Neural cell (in vitro differentiated cells): ENCODE data around the gene AIFM2. TPM values are rescaled to one million over a fixed set of nuclear protein-coding genes. Genes with fewer than 3 reads are reported as not detected.
"Not testable (repeated sequence)": the region's sequence is repeated elsewhere in the genome, so short reads cannot be mapped to it uniquely, and the experiment has no call there.

Experiments used
- H2AFZ ChIP-seq: fragments of 200-600, 300-800 bp; sonication (generic), shearing (Covaris generic); 2 replicates; pipeline ENCODE4 v1.6.0; 2014; ENCODE audit warnings: low read depth, mild to moderate bottlenecking, antibody characterized with exemption, low read length, moderate library complexity
- H3F3A ChIP-seq: fragments of 200-600 bp; shearing (Covaris generic); 2 replicates; pipeline ENCODE4 v1.6.1; 2016; ENCODE audit warnings: mild to moderate bottlenecking, moderate library complexity, mixed read lengths, antibody characterized with exemption, low read length; ENCODE audit not compliant: insufficient read depth, poor library complexity, severe bottlenecking
- H3K27ac ChIP-seq: fragments of 200-600, 300-800 bp; sonication (generic), shearing (Covaris generic); 2 replicates; pipeline ENCODE4 v1.5.1; 2014; ENCODE audit warnings: mild to moderate bottlenecking, low read length, moderate library complexity
- H3K27me3 ChIP-seq: fragments of 300-800, 200-600 bp; sonication (generic), shearing (Covaris generic); 2 replicates; pipeline ENCODE4 v1.6.0; 2014; ENCODE audit warnings: mild to moderate bottlenecking, low read depth, low read length, moderate library complexity; ENCODE audit not compliant: insufficient read depth
- H3K36me3 ChIP-seq: fragments of 300-800, 200-600 bp; sonication (generic), shearing (Covaris generic); 2 replicates; pipeline ENCODE4 v1.5.1; 2014; ENCODE audit warnings: mild to moderate bottlenecking, antibody characterized with exemption, low read length, moderate library complexity; ENCODE audit not compliant: insufficient read depth
- H3K4me2 ChIP-seq: fragments of 300-800, 200-600 bp; sonication (generic), shearing (Covaris generic); 2 replicates; pipeline ENCODE4 v1.6.0; 2014; ENCODE audit warnings: mild to moderate bottlenecking, low read length
- H3K4me3 ChIP-seq: fragments of 300-800, 200-600 bp; sonication (generic), shearing (Covaris generic); 2 replicates; pipeline ENCODE4 v1.5.1; 2014; ENCODE audit warnings: mild to moderate bottlenecking, low read length, moderate library complexity
- H3K79me2 ChIP-seq: fragments of 200-600 bp; shearing (Covaris generic); replicated peaks from 2 replicates; pipeline ENCODE4 v1.6.0; 2014; ENCODE audit warnings: mild to moderate bottlenecking, low read length, moderate library complexity; ENCODE audit not compliant: insufficient read depth
- H3K9ac ChIP-seq: fragments of 300-800, 200-600 bp; sonication (generic), shearing (Covaris generic); 2 replicates; pipeline ENCODE4 v1.6.1; 2016; ENCODE audit warnings: mild to moderate bottlenecking, low read length, mixed read lengths
- H3K9me2 ChIP-seq: fragments of 200-600 bp; shearing (Covaris generic); 2 replicates; pipeline ENCODE4 v1.6.1; 2016; ENCODE audit warnings: mild to moderate bottlenecking, low read length, mixed read lengths; ENCODE audit not compliant: insufficient read depth
- H3K9me3 ChIP-seq: fragments of 200-600, 300-800 bp; sonication (generic), shearing (Covaris generic); 2 replicates; pipeline ENCODE4 v1.6.1; 2016; ENCODE audit warnings: mild to moderate bottlenecking, mixed run types, low read length, moderate library complexity, mixed read lengths
- H4K20me1 ChIP-seq: fragments of 200-600 bp; shearing (Covaris generic); 2 replicates; pipeline ENCODE4 v1.6.1; 2016; ENCODE audit warnings: mild to moderate bottlenecking, mixed run types; ENCODE audit not compliant: insufficient read depth
- EP300 ChIP-seq: fragments of 450-650 bp; conservative IDR thresholded peaks from 2 replicates; pipeline ENCODE4 v1.6.1; 2014; ENCODE audit warnings: antibody characterized with exemption, mild to moderate bottlenecking, moderate library complexity; ENCODE audit not compliant: poor library complexity, severe bottlenecking
- EZH2 ChIP-seq: fragments of 200-600, 300-800 bp; shearing (Covaris generic), sonication (generic); IDR thresholded peaks from 2 replicates; pipeline ENCODE4 v1.6.1; 2014; ENCODE audit warnings: antibody characterized with exemption, low read length, borderline replicate concordance, mild to moderate bottlenecking; ENCODE audit not compliant: insufficient read depth, poor library complexity, severe bottlenecking
- MXI1 ChIP-seq: fragments of 450-650 bp; conservative IDR thresholded peaks from 2 replicates; pipeline ENCODE4 v1.6.1; 2014; ENCODE audit warnings: antibody characterized with exemption, mild to moderate bottlenecking; ENCODE audit not compliant: poor library complexity, severe bottlenecking
- POLR2AphosphoS5 ChIP-seq: IDR thresholded peaks from 2 replicates; pipeline ENCODE4 v1.6.1; 2012
- RAD21 ChIP-seq: fragments of 450-650 bp; conservative IDR thresholded peaks from 2 replicates; pipeline ENCODE4 v1.6.1; 2014; ENCODE audit warnings: antibody characterized with exemption, mild to moderate bottlenecking, moderate library complexity
- SMC3 ChIP-seq: fragments of 450-650 bp; conservative IDR thresholded peaks from 2 replicates; pipeline ENCODE4 v1.6.1; 2014; ENCODE audit warnings: antibody characterized with exemption, mild to moderate bottlenecking, moderate library complexity; ENCODE audit not compliant: poor library complexity
- TAF1 ChIP-seq: IDR thresholded peaks from 2 replicates; pipeline ENCODE4 v1.6.1; 2012; ENCODE audit warnings: low read depth
- polyA plus RNA-seq: library from polyadenylated mRNA; depleted of rRNA; stranded (reverse); fragments of >200 nt; gene quantifications from 2 replicates; pipeline ENCODE4 v1.2.3, GENCODE V29; 2014
- TF ChIP-seq, protein P1 (sequence below): IDR thresholded peaks from 2 replicates; pipeline ENCODE4 v1.6.1; 2012; ENCODE audit warnings: borderline replicate concordance
- TF ChIP-seq, protein P2 (sequence below): fragments of 450-650 bp; IDR thresholded peaks from 2 replicates; pipeline ENCODE4 v1.5.1; 2014; ENCODE audit warnings: antibody characterized with exemption, mild to moderate bottlenecking, moderate library complexity; ENCODE audit not compliant: poor library complexity, severe bottlenecking

The AIFM2 gene
- polyA plus RNA-seq, 1 donor from 2014 or later, result 0.78 TPM

DNA sequence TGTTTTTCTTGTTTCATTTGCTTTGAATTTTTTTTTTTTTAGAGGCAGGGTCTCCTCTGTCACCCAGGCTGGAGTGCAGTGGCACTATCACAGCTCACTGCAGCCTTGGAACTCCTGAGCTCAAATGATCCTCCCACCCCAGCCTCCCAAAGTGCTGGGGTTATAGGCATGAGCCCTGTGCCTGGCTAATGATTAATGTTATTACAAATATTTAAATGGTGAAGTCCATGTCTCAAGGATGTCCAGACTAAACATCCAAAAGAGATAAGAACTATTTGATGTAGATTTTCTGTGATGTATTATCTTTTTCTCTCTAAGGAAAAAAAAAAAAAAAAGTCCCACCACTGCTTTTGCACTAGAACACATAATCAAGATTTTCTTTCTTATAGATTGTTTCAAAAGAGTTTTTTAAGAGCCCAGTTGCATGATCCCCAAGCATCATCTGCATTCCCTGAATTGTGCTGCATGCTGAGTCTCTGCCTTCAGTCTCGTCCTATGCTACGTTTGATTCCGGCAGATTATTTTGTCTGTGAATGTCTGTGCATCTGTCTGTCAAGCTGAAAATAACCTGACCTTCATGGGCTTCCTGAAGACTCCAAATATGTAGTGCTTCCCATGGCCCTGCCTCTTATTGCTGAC is 46.5 kb downstream of the AIFM2 start:
- Histone ChIP-seq H3K27me3 (no peaks in the 10 kb centered on the region), H3F3A (no peaks in the 10 kb centered on the region)
- TF ChIP-seq, protein P1, sequence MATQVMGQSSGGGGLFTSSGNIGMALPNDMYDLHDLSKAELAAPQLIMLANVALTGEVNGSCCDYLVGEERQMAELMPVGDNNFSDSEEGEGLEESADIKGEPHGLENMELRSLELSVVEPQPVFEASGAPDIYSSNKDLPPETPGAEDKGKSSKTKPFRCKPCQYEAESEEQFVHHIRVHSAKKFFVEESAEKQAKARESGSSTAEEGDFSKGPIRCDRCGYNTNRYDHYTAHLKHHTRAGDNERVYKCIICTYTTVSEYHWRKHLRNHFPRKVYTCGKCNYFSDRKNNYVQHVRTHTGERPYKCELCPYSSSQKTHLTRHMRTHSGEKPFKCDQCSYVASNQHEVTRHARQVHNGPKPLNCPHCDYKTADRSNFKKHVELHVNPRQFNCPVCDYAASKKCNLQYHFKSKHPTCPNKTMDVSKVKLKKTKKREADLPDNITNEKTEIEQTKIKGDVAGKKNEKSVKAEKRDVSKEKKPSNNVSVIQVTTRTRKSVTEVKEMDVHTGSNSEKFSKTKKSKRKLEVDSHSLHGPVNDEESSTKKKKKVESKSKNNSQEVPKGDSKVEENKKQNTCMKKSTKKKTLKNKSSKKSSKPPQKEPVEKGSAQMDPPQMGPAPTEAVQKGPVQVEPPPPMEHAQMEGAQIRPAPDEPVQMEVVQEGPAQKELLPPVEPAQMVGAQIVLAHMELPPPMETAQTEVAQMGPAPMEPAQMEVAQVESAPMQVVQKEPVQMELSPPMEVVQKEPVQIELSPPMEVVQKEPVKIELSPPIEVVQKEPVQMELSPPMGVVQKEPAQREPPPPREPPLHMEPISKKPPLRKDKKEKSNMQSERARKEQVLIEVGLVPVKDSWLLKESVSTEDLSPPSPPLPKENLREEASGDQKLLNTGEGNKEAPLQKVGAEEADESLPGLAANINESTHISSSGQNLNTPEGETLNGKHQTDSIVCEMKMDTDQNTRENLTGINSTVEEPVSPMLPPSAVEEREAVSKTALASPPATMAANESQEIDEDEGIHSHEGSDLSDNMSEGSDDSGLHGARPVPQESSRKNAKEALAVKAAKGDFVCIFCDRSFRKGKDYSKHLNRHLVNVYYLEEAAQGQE, result no peak
- TF ChIP-seq TAF1 (no peak), RAD21 (no peak), EP300 (no peak), EZH2 (no peak), SMC3 (no peak), MXI1 (no peak), POLR2AphosphoS5 (no peak)
- TF ChIP-seq, protein P2, sequence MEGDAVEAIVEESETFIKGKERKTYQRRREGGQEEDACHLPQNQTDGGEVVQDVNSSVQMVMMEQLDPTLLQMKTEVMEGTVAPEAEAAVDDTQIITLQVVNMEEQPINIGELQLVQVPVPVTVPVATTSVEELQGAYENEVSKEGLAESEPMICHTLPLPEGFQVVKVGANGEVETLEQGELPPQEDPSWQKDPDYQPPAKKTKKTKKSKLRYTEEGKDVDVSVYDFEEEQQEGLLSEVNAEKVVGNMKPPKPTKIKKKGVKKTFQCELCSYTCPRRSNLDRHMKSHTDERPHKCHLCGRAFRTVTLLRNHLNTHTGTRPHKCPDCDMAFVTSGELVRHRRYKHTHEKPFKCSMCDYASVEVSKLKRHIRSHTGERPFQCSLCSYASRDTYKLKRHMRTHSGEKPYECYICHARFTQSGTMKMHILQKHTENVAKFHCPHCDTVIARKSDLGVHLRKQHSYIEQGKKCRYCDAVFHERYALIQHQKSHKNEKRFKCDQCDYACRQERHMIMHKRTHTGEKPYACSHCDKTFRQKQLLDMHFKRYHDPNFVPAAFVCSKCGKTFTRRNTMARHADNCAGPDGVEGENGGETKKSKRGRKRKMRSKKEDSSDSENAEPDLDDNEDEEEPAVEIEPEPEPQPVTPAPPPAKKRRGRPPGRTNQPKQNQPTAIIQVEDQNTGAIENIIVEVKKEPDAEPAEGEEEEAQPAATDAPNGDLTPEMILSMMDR, result no peak

GRCh38 chr10:70084189-70084588 is 48.4 kb downstream of the AIFM2 start:
- Histone ChIP-seq H3K9me3 (no peaks in the 10 kb centered on the region), H3K9me2 (no peaks in the 10 kb centered on the region), H3K79me2 (no peaks in the 10 kb centered on the region), H2AFZ (no peak overlapping the region), H3K27ac (no peak overlapping the region), H3F3A (no peaks in the 10 kb centered on the region), H3K36me3 (no peaks in the 10 kb centered on the region), H4K20me1 (no peaks in the 10 kb centered on the region), H3K9ac (no peak overlapping the region), H3K4me2 (no peak overlapping the region), H3K27me3 (no peaks in the 10 kb centered on the region), H3K4me3 (no peak overlapping the region)
- TF ChIP-seq EP300 (no peak), MXI1 (no peak), EZH2 (no peak), RAD21 (no peak), TAF1 (no peak), POLR2AphosphoS5 (no peak), SMC3 (no peak)
- TF ChIP-seq, protein P1, result no peak
- TF ChIP-seq, protein P2, result no peak

More for the DNA sequence above, 46.5 kb downstream of the AIFM2 start:
- Histone ChIP-seq H3K27ac (no peak overlapping the region), H2AFZ (no peak overlapping the region), H3K36me3 (no peaks in the 10 kb centered on the region), H3K4me3 (no peak overlapping the region), H3K9ac (no peak overlapping the region), H3K9me2 (no peaks in the 10 kb centered on the region), H3K79me2 (peaks cover 3% of the 10 kb centered on the region), H4K20me1 (no peaks in the 10 kb centered on the region), H3K4me2 (no peak overlapping the region), H3K9me3 (no peaks in the 10 kb centered on the region)

- not testable (repeated sequence) for H3K9me2 ChIP-seq, H3K27me3 ChIP-seq, H3K79me2 ChIP-seq, H2AFZ ChIP-seq, H3F3A ChIP-seq, H3K9me3 ChIP-seq, H3K9ac ChIP-seq, H3K36me3 ChIP-seq, H4K20me1 ChIP-seq, H3K4me3 ChIP-seq, H3K27ac ChIP-seq, H3K4me2 ChIP-seq
Measured at GRCh38 chr10:70080789-70081188, 51.8 kb downstream of the AIFM2 start.
